K562 (cell line): ENCODE measurements around the gene VPREB1. TPM values are rescaled to one million over a fixed set of nuclear protein-coding genes. Genes with fewer than 3 reads are reported as not detected.
A peak's percentile ranks its signal among the peaks of the same experiment; 100 is the strongest.

Source experiments
- ATAC-seq: fragments of 200-7000 bp; cut with Tn5 transposase; 3 replicates; pipeline ENCODE4 v1.9.1; 2020; ENCODE audit warnings: moderate library complexity
- BruUV-seq: library from RNA; stranded (reverse); fragments of 400-500 nt; replicated peaks from 2 replicates; lab custom pipeline; 2021; lab: Mats Ljungman, UMichigan
- CTCF ChIA-PET: fragments of 300-600 bp; formaldehyde crosslinking; extraction: SDS; loops from one replicate; lab custom pipeline; 2021; ENCODE audit warnings: low intra/inter-chr PET ratio; lab: Yijun Ruan, JAX
- POLR2A ChIA-PET: fragments of 300-600, 350-650 bp; sonication (Branson Sonifier 250); formaldehyde crosslinking; extraction: SDS; loops from one replicate; lab custom pipeline; 2021; ENCODE audit warnings: antibody characterized with exemption, inconsistent platforms; lab: Yijun Ruan, JAX
- DNase-seq, 4 experiments: peaks; one replicate each; pipeline versions ENCODE4 v3.0.0 to v3.0.0-alpha.2; 2011 to 2018; ENCODE audit warnings: low spot score in 3 of 4, mixed read lengths in 3 of 4; ENCODE audit errors: extremely low read depth in 1 of 4
- FAIRE-seq: peaks from 2 replicates; lab custom pipeline; 2011; peaks lifted over from hg19 to GRCh38; lab: Jason Lieb, UNC
- H2AFZ ChIP-seq: 2 replicates; pipeline ENCODE4 v1.6.0; 2011; ENCODE audit warnings: low read depth, low read length, control low read depth, inconsistent platforms
- H3K27ac ChIP-seq: fragments of 200-600 bp; 3 replicates; pipeline ENCODE4 v1.8.0; 2011; ENCODE audit warnings: low read depth, mild to moderate bottlenecking, control low read depth, inconsistent platforms, low read length, moderate library complexity, mixed read lengths; ENCODE audit errors: extremely low read depth
- H3K27me3 ChIP-seq, 2 experiments: fragments of 300-600 bp in 1 of 2; 2 replicates in 1 of 2; 3 replicates in 1 of 2; pipeline versions ENCODE4 v1.6.0 to v1.8.0; 2011; ENCODE audit warnings: inconsistent platforms in 2 of 2, low read length in 2 of 2, mild to moderate bottlenecking in 1 of 2, mixed read lengths in 1 of 2, moderate library complexity in 1 of 2; ENCODE audit not compliant: control insufficient read depth in 2 of 2, insufficient read depth in 2 of 2
- H3K36me3 ChIP-seq: fragments of 300-600 bp; 3 replicates; pipeline ENCODE4 v1.8.0; 2011; ENCODE audit warnings: mild to moderate bottlenecking, low read length, inconsistent platforms; ENCODE audit not compliant: control insufficient read depth, insufficient read depth
- H3K4me1 ChIP-seq, 2 experiments: fragments of 200-600 bp in 1 of 2; replicated peaks in 1 of 2; 2 replicates in 1 of 2; 3 replicates in 1 of 2; pipeline versions ENCODE4 v1.5.1 to v1.8.0; 2011; ENCODE audit warnings: inconsistent platforms in 2 of 2, low read length in 2 of 2, mild to moderate bottlenecking in 1 of 2, mixed read lengths in 1 of 2, moderate library complexity in 1 of 2; ENCODE audit not compliant: control insufficient read depth in 2 of 2, insufficient read depth in 2 of 2
- H3K4me2 ChIP-seq: 2 replicates; pipeline ENCODE4 v1.6.1; 2011; ENCODE audit warnings: low read length, control low read depth, inconsistent platforms, mixed read lengths; ENCODE audit not compliant: insufficient read depth
- H3K4me3 ChIP-seq: fragments of 200-600 bp; sonication (generic), shearing (Covaris generic); 2 replicates; pipeline ENCODE4 v1.5.1; 2016; ENCODE audit warnings: control low read depth, inconsistent platforms
- H3K79me2 ChIP-seq: fragments of 200-600 bp; 3 replicates; pipeline ENCODE4 v1.8.0; 2011; ENCODE audit warnings: low read length, inconsistent platforms; ENCODE audit not compliant: control insufficient read depth, insufficient read depth
- H3K9ac ChIP-seq, 2 experiments: 2 replicates each; pipeline versions ENCODE4 v1.6.0 to v1.6.1; 2011; ENCODE audit warnings: low read depth in 2 of 2, low read length in 2 of 2, control low read depth in 1 of 2, inconsistent platforms in 1 of 2, mild to moderate bottlenecking in 1 of 2, mixed read lengths in 1 of 2; ENCODE audit not compliant: insufficient read depth in 1 of 2
- H3K9me1 ChIP-seq: one replicate; pipeline ENCODE4 v1.6.0; 2011; ENCODE audit warnings: inconsistent platforms, mild to moderate bottlenecking, low read length, moderate library complexity; ENCODE audit not compliant: control insufficient read depth, insufficient read depth
- H3K9me3 ChIP-seq: replicated peaks from 2 replicates; pipeline ENCODE4 v1.5.1; 2011; ENCODE audit warnings: low read depth, low read length, inconsistent platforms; ENCODE audit not compliant: control insufficient read depth, insufficient read depth
- H4K20me1 ChIP-seq: replicated peaks from 2 replicates; pipeline ENCODE4 v1.6.1; 2011; ENCODE audit warnings: low read length, inconsistent platforms, mixed read lengths; ENCODE audit not compliant: control insufficient read depth, insufficient read depth
- CBX3 ChIP-seq, 2 experiments: IDR thresholded peaks; 1 replicate in 1 of 2; 2 replicates in 1 of 2; pipeline ENCODE4 v1.6.1; 2012; ENCODE audit warnings: inconsistent platforms in 2 of 2, low read length in 2 of 2, borderline replicate concordance in 1 of 2, control low read depth in 1 of 2
- ETV6 ChIP-seq, 3 experiments: fragments of 150-350 bp in 1 of 3; sonication (generic) in 1 of 3; formaldehyde crosslinking in 1 of 3; IDR thresholded peaks; 2 replicates each; pipeline versions ENCODE4 v1.6.1 to v1.8.0; 2014 to 2022; ENCODE audit warnings: borderline replicate concordance in 2 of 3, low read depth in 2 of 3, antibody characterized with exemption in 1 of 3, low read length in 1 of 3, mild to moderate bottlenecking in 1 of 3, missing genetic modification reagents in 1 of 3
- FOXA3 ChIP-seq, 2 experiments: fragments of 450-650 bp in 1 of 2; sonication (generic) in 1 of 2; formaldehyde crosslinking; IDR thresholded peaks in 1 of 2; conservative IDR thresholded peaks in 1 of 2; 2 replicates each; pipeline versions ENCODE4 v1.4.0 to v1.8.0; 2020 to 2022; ENCODE audit warnings: mild to moderate bottlenecking in 2 of 2, missing genetic modification reagents in 1 of 2
- L3MBTL2 ChIP-seq: fragments of 450-650 bp; IDR thresholded peaks from 2 replicates; pipeline ENCODE4 v1.6.1; 2016; ENCODE audit warnings: mild to moderate bottlenecking, moderate library complexity
- MYC ChIP-seq, 2 experiments: fragments of 250-450 bp in 1 of 2; sonication (Bioruptor Pico) in 1 of 2; IDR thresholded peaks; 2 replicates each; pipeline versions ENCODE4 v1.5.1 to v1.6.1; 2012 to 2021; ENCODE audit warnings: low read depth in 2 of 2, borderline replicate concordance in 1 of 2, improper control_type of control experiment in 1 of 2, low read length in 1 of 2, mild to moderate bottlenecking in 1 of 2, moderate library complexity in 1 of 2
- NCOA4 ChIP-seq: fragments of 450-650 bp; IDR thresholded peaks from 2 replicates; pipeline ENCODE4 v1.6.1; 2018; ENCODE audit warnings: mild to moderate bottlenecking; ENCODE audit not compliant: partially characterized antibody
- PHF21A ChIP-seq: fragments of 450-650 bp; IDR thresholded peaks from 2 replicates; pipeline ENCODE4 v1.6.1; 2017; ENCODE audit warnings: low read depth, borderline replicate concordance
- PHTF2 ChIP-seq: fragments of 250-450 bp; sonication (Bioruptor Pico); IDR thresholded peaks from 2 replicates; pipeline ENCODE4 v1.5.0; 2021; ENCODE audit warnings: mild to moderate bottlenecking
- RNF2 ChIP-seq: sonication (generic); IDR thresholded peaks from 2 replicates; pipeline ENCODE4 v1.6.1; 2016
- RUNX1 ChIP-seq: sonication (generic); IDR thresholded peaks from 2 replicates; pipeline ENCODE4 v1.6.1; 2016; ENCODE audit warnings: antibody characterized with exemption, low read depth
- STAG1 ChIP-seq: sonication (generic); formaldehyde crosslinking; IDR thresholded peaks from 2 replicates; pipeline ENCODE4 v1.5.0; 2020; ENCODE audit warnings: missing genetic modification reagents, borderline replicate concordance
- TAF15 ChIP-seq: fragments of 200-400 bp; formaldehyde crosslinking; IDR thresholded peaks from 2 replicates; pipeline ENCODE4 v1.6.1; 2017; ENCODE audit warnings: mild to moderate bottlenecking, low read depth, low read length, moderate library complexity
- TEAD4 ChIP-seq, 2 experiments: sonication (generic) in 1 of 2; formaldehyde crosslinking in 1 of 2; IDR thresholded peaks; 2 replicates each; pipeline versions ENCODE4 v1.6.1 to v1.8.0; 2012 to 2022; ENCODE audit warnings: borderline replicate concordance in 1 of 2, inconsistent platforms in 1 of 2, low read length in 1 of 2, mild to moderate bottlenecking in 1 of 2, missing genetic modification reagents in 1 of 2
- ZC3H4 ChIP-seq: sonication (generic); formaldehyde crosslinking; IDR thresholded peaks from 2 replicates; pipeline ENCODE4 v1.9.0; 2021; ENCODE audit warnings: missing genetic modification reagents, borderline replicate concordance
- ZNF232 ChIP-seq: sonication (generic); formaldehyde crosslinking; IDR thresholded peaks from 2 replicates; pipeline ENCODE4 v1.8.0; 2022; ENCODE audit warnings: mild to moderate bottlenecking, missing genetic modification reagents
- WGBS: fragments of 100-300 bp; shearing (Covaris generic); methylation state at CpG from one replicate; pipeline ENCODE4 v1.1.6; 2016; ENCODE audit warnings: low coverage, mixed read lengths; ENCODE audit not compliant: insufficient coverage; ENCODE audit errors: missing lambda C conversion rate; 5-methylcytosine and 5-hydroxymethylcytosine counted together
- in situ Hi-C: fragments of 300-500 bp; cut with MboI; formaldehyde crosslinking; loops from 4 replicates; pipeline ENCODE4 v1.15.0; 2018; ENCODE audit warnings: inconsistent platforms, mixed read lengths
- intact Hi-C: fragments of 100-400 bp; cut with micrococcal nuclease; formaldehyde crosslinking; loops from 2 replicates; pipeline ENCODE4 v1.14.2; 2022
- polyA plus RNA-seq, 8 experiments: library from polyadenylated mRNA; depleted of rRNA in 4 of 8; stranded (reverse) in 5 of 8; unstranded in 3 of 8; fragments of >200 nt; fragmentation: Nextera tagmentation in 2 of 8; fragmentation: Illumina TruSeq in 1 of 8; extraction: Ambion mirVana in 2 of 8; extraction: Trizol in 1 of 8; gene quantifications; 2 replicates each; pipeline versions ENCODE4 v1.2.1 to v1.2.3, GENCODE V29; 2011 to 2014; ENCODE audit warnings: inconsistent platforms in 1 of 8, missing spikeins in 1 of 8
- total RNA-seq, 7 experiments: library from RNA; depleted of rRNA in 6 of 7; stranded (reverse); fragments of >200 nt in 6 of 7; fragmentation: Illumina TruSeq in 2 of 7; extraction: Trizol in 2 of 7; gene quantifications; 2 replicates each; pipeline versions ENCODE4 v1.2.1 to v1.2.3, GENCODE V29; 2011 to 2021; ENCODE audit warnings: low replicate concordance in 1 of 7
- TF ChIP-seq, protein P1 (sequence below): sonication (generic); formaldehyde crosslinking; IDR thresholded peaks from 2 replicates; pipeline ENCODE4 v1.8.0; 2022; ENCODE audit warnings: mild to moderate bottlenecking, missing genetic modification reagents
- TF ChIP-seq, protein P2 (sequence below): fragments of 450-650 bp; conservative IDR thresholded peaks from 2 replicates; pipeline ENCODE4 v1.6.1; 2016; ENCODE audit warnings: missing genetic modification characterization, low read depth, mild to moderate bottlenecking, control low read depth, missing compliant biosample characterization

The VPREB1 gene
- total and polyA plus RNA-seq, 9 of the 15 experiments (the other 6 are each of a cell fraction or from before 2014, with no cell fraction given), result not detected

GRCh38 chr22:22210889-22211833 lies 33.4 kb upstream of the VPREB1 start:
- H3K4me2 ChIP-seq, result no peak overlapping the region
- peaks cover 47 to 51% of the 10 kb centered on the region in 2 experiments for H3K27me3 ChIP-seq
- intact Hi-C loops (loop anchor here (10.0 kb wide), 1 partner anchor 654 kb away; no protein-coding TSS in a partner anchor), in situ Hi-C loops (no loop called here)
- DNase-seq (no peak), FAIRE-seq (no peak), ATAC-seq (no peak)
- H3K27ac ChIP-seq, result no peak overlapping the region
- ChIA-PET CTCF (interaction anchor here (1.5 kb wide), 1 partner anchor 16 kb away, joined by 4 read pairs; no protein-coding TSS in a partner anchor), POLR2A (interaction anchor here (0.7 to 2.1 kb wide), 4 partner anchors 10 to 309 kb away, joined by 3 to 8 read pairs (median 4); no protein-coding TSS in a partner anchor)
- BruUV-seq, result no TSS peak
- H3K36me3 ChIP-seq, result no peaks in the 10 kb centered on the region
- H3K9me1 ChIP-seq, result no peaks in the 10 kb centered on the region
- no peak overlapping the region for H3K9ac ChIP-seq
- H3K79me2 ChIP-seq, result no peaks in the 10 kb centered on the region
- no peaks in the 10 kb centered on the region for H3K4me1 ChIP-seq
- H3K9me3 ChIP-seq, result no peaks in the 10 kb centered on the region
- H2AFZ ChIP-seq, result no peak overlapping the region
- peaks cover 15% of the 10 kb centered on the region for H4K20me1 ChIP-seq
- 2% methylated on average over 13 of the region's 13 CpGs for WGBS
- no peak overlapping the region for H3K4me3 ChIP-seq
- TF ChIP-seq CBX3 (IDR thresholded peaks at IDR 0.05; ENCODE audit: borderline replicate concordance in 1 of 2, low read length in 2 of 2), result peak in 1 of 2 experiments; percentile 67; a peak in 1 of 3 replicates
- peak in 1 of 2 experiments; percentile 83; a peak in 2 of 4 replicates for TF ChIP-seq FOXA3 (CRISPR knock-in tag; conservative IDR thresholded peaks at IDR 0.05 in 1 of 2, IDR thresholded peaks at IDR 0.05 in 1 of 2)
- no peak for TF ChIP-seq NCOA4
- TF ChIP-seq STAG1 (CRISPR knock-in tag), result peak; percentile 19; the same call in 1 of the 2 replicates
- peak; percentile 70; the same call in 1 of the 2 replicates for TF ChIP-seq RNF2
- TF ChIP-seq ZC3H4 (CRISPR knock-in tag), result peak; percentile 14; the same call in 1 of the 2 replicates
- TF ChIP-seq TAF15, result no peak
- peak; percentile 92 for TF ChIP-seq L3MBTL2
- TF ChIP-seq, protein P1, sequence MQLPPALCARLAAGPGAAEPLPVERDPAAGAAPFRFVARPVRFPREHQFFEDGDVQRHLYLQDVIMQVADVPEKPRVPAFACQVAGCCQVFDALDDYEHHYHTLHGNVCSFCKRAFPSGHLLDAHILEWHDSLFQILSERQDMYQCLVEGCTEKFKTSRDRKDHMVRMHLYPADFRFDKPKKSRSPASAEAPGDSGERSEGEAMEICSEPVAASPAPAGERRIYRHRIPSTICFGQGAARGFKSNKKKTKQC (CRISPR knock-in tag), result peak; percentile 83
- TF ChIP-seq ZNF232 (CRISPR knock-in tag), result peak; percentile 77; the same call in 1 of the 2 replicates
- no peak for TF ChIP-seq TEAD4 (IDR thresholded peaks at IDR 0.05; ENCODE audit: low read length)
- TF ChIP-seq TEAD4 (CRISPR knock-in tag; IDR thresholded peaks at IDR 0.05; ENCODE audit: borderline replicate concordance), result peak; percentile 92
- TF ChIP-seq RUNX1, result 0 out of 2 replicates have a peak, but pooled peaks have one; percentile 37
- TF ChIP-seq PHF21A, result no peak
- TF ChIP-seq MYC (IDR thresholded peaks at IDR 0.05; ENCODE audit: low read depth, low read length), result peak; percentile 6; the same call in 1 of the 2 replicates
- peak; percentile 76; the same call in 1 of the 2 replicates for TF ChIP-seq MYC (CRISPR knock-in tag; IDR thresholded peaks at IDR 0.05; ENCODE audit: borderline replicate concordance, low read depth)
- TF ChIP-seq PHTF2, result no peak
- TF ChIP-seq, protein P2, sequence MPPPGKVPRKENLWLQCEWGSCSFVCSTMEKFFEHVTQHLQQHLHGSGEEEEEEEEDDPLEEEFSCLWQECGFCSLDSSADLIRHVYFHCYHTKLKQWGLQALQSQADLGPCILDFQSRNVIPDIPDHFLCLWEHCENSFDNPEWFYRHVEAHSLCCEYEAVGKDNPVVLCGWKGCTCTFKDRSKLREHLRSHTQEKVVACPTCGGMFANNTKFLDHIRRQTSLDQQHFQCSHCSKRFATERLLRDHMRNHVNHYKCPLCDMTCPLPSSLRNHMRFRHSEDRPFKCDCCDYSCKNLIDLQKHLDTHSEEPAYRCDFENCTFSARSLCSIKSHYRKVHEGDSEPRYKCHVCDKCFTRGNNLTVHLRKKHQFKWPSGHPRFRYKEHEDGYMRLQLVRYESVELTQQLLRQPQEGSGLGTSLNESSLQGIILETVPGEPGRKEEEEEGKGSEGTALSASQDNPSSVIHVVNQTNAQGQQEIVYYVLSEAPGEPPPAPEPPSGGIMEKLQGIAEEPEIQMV (tag), result no peak
- TF ChIP-seq ETV6 (IDR thresholded peaks at IDR 0.05; ENCODE audit: borderline replicate concordance in 1 of 2, low read depth in 2 of 2, low read length in 1 of 2), result no peak
- TF ChIP-seq ETV6 (CRISPR knock-in tag; IDR thresholded peaks at IDR 0.05; ENCODE audit: borderline replicate concordance), result 0 out of 2 replicates have a peak, but pooled peaks have one; percentile 54
